H9 (cell line): ENCODE measurements around the gene ARRDC2. TPM values are rescaled to one million over a fixed set of nuclear protein-coding genes. Genes with fewer than 3 reads are reported as not detected.
"Not testable (repeated sequence)": the region's sequence is repeated elsewhere in the genome, so short reads cannot be mapped to it uniquely, and the experiment has no call there.

Experiments
- DNase-seq: peaks from one replicate; pipeline ENCODE4 v3.0.0-alpha.2; 2017
- H2AFZ ChIP-seq: one replicate; pipeline ENCODE4 v1.6.1; 2013; ENCODE audit warnings: mild to moderate bottlenecking, low read length, control low read depth, moderate library complexity
- H2AK5ac ChIP-seq: 2 replicates; pipeline ENCODE4 v1.6.1; 2013; ENCODE audit warnings: low read length, control low read depth, mixed read lengths; ENCODE audit not compliant: insufficient read length
- H2BK120ac ChIP-seq: one replicate; pipeline ENCODE4 v1.6.1; 2013; ENCODE audit warnings: low read depth, mild to moderate bottlenecking, low read length, control low read depth, inconsistent platforms; ENCODE audit not compliant: poor library complexity, severe bottlenecking
- H2BK12ac ChIP-seq: 2 replicates; pipeline ENCODE4 v1.6.1; 2013; ENCODE audit warnings: low read length, control low read depth, mixed read lengths, low read depth; ENCODE audit not compliant: insufficient read length
- H2BK15ac ChIP-seq: 2 replicates; pipeline ENCODE4 v1.6.1; 2013; ENCODE audit warnings: low read depth, low read length, control low read depth
- H2BK20ac ChIP-seq: one replicate; pipeline ENCODE4 v1.6.1; 2013; ENCODE audit warnings: low read depth, mild to moderate bottlenecking, low read length, control low read depth, inconsistent platforms; ENCODE audit not compliant: poor library complexity, severe bottlenecking
- H2BK5ac ChIP-seq: 2 replicates; pipeline ENCODE4 v1.6.1; 2013; ENCODE audit warnings: low read length, control low read depth, mixed read lengths; ENCODE audit not compliant: insufficient read length
- H3K14ac ChIP-seq: 2 replicates; pipeline ENCODE4 v1.6.1; 2013; ENCODE audit warnings: low read length, control low read depth; ENCODE audit not compliant: insufficient read depth
- H3K18ac ChIP-seq: 2 replicates; pipeline ENCODE4 v1.6.1; 2013; ENCODE audit warnings: low read depth, mild to moderate bottlenecking, mixed read lengths, low read length, control low read depth; ENCODE audit not compliant: insufficient read length
- H3K23ac ChIP-seq: 2 replicates; pipeline ENCODE4 v1.6.1; 2013; ENCODE audit warnings: low read length, control low read depth, mixed read lengths, low read depth; ENCODE audit not compliant: insufficient read length
- H3K23me2 ChIP-seq: 2 replicates; pipeline ENCODE4 v1.6.1; 2013; ENCODE audit warnings: low read depth, mild to moderate bottlenecking, mixed read lengths, low read length, control low read depth; ENCODE audit not compliant: insufficient read length, poor library complexity, severe bottlenecking
- H3K27ac ChIP-seq: 2 replicates; pipeline ENCODE4 v1.5.1; 2013; ENCODE audit warnings: low read length, control low read depth, mixed read lengths, low read depth; ENCODE audit not compliant: insufficient read length
- H3K27me3 ChIP-seq: 2 replicates; pipeline ENCODE4 v1.6.1; 2013; ENCODE audit warnings: low read length, control low read depth, inconsistent platforms; ENCODE audit not compliant: insufficient read depth
- H3K4ac ChIP-seq: 2 replicates; pipeline ENCODE4 v1.6.1; 2013; ENCODE audit warnings: low read depth, mild to moderate bottlenecking, control low read depth, inconsistent platforms, low read length, moderate library complexity
- H3K4me1 ChIP-seq: 2 replicates; pipeline ENCODE4 v1.6.1; 2013; ENCODE audit warnings: low read length, control low read depth, inconsistent platforms; ENCODE audit not compliant: insufficient read depth
- H3K4me2 ChIP-seq: 2 replicates; pipeline ENCODE4 v1.6.1; 2013; ENCODE audit warnings: low read length, control low read depth, mixed read lengths; ENCODE audit not compliant: insufficient read length, insufficient read depth
- H3K56ac ChIP-seq: 2 replicates; pipeline ENCODE4 v1.6.1; 2013; ENCODE audit warnings: low read depth, mild to moderate bottlenecking, mixed read lengths, low read length, control low read depth; ENCODE audit not compliant: insufficient read length
- H3K79me1 ChIP-seq: 2 replicates; pipeline ENCODE4 v1.6.1; 2013; ENCODE audit warnings: low read depth, mild to moderate bottlenecking, moderate library complexity, low read length, control low read depth, inconsistent platforms; ENCODE audit not compliant: insufficient read depth, poor library complexity, severe bottlenecking
- H3K79me2 ChIP-seq: 2 replicates; pipeline ENCODE4 v1.6.1; 2013; ENCODE audit warnings: low read length, control low read depth, inconsistent platforms; ENCODE audit not compliant: insufficient read depth
- H3K9ac ChIP-seq: 2 replicates; pipeline ENCODE4 v1.6.1; 2013; ENCODE audit warnings: low read length, control low read depth, mixed read lengths; ENCODE audit not compliant: insufficient read length; ENCODE audit errors: extremely low read depth
- H3K9me3 ChIP-seq: one replicate; pipeline ENCODE4 v1.6.1; 2013; ENCODE audit warnings: low read depth, low read length, inconsistent platforms; ENCODE audit not compliant: control insufficient read depth
- H3T11ph ChIP-seq: one replicate; pipeline ENCODE4 v1.6.1; 2013; ENCODE audit warnings: mild to moderate bottlenecking, low read length, control low read depth, inconsistent platforms
- H4K20me1 ChIP-seq: one replicate; pipeline ENCODE4 v1.6.1; 2013; ENCODE audit not compliant: control insufficient read depth, insufficient read length, insufficient read depth
- H4K5ac ChIP-seq: 2 replicates; pipeline ENCODE4 v1.6.1; 2013; ENCODE audit warnings: low read depth, mild to moderate bottlenecking, mixed read lengths, low read length, control low read depth; ENCODE audit not compliant: insufficient read length
- H4K8ac ChIP-seq: replicated peaks from 2 replicates; pipeline ENCODE4 v1.6.1; 2013; ENCODE audit warnings: low read length, control low read depth, mixed read lengths, low read depth; ENCODE audit not compliant: insufficient read length
- H4K91ac ChIP-seq: 2 replicates; pipeline ENCODE4 v1.6.1; 2013; ENCODE audit warnings: low read depth, mild to moderate bottlenecking, moderate library complexity, mixed read lengths, low read length, control low read depth; ENCODE audit not compliant: insufficient read length
- H3K27ac Mint-ChIP-seq, 3 experiments: 2 replicates in 2 of 3; 3 replicates in 1 of 3; pipeline ENCODE4 v1.8.0; 2020 to 2021; ENCODE audit warnings: mixed read lengths in 3 of 3, mild to moderate bottlenecking in 1 of 3, moderate library complexity in 1 of 3
- H3K27me3 Mint-ChIP-seq: 2 replicates; pipeline ENCODE4 v1.8.0; 2021; ENCODE audit warnings: low read depth, mild to moderate bottlenecking, moderate library complexity, mixed read lengths
- H3K36me3 Mint-ChIP-seq, 3 experiments: 2 replicates in 2 of 3; 3 replicates in 1 of 3; pipeline ENCODE4 v1.8.0; 2020 to 2021; ENCODE audit warnings: low read depth in 3 of 3, mixed read lengths in 3 of 3; ENCODE audit not compliant: insufficient read depth in 1 of 3
- H3K4me1 Mint-ChIP-seq, 2 experiments: 2 replicates each; pipeline ENCODE4 v1.8.0; 2020; ENCODE audit warnings: mixed read lengths in 2 of 2
- H3K4me3 Mint-ChIP-seq, 2 experiments: 2 replicates in 1 of 2; 3 replicates in 1 of 2; pipeline ENCODE4 v1.8.0; 2020 to 2021; ENCODE audit warnings: mild to moderate bottlenecking in 2 of 2, mixed read lengths in 2 of 2, moderate library complexity in 1 of 2
- H3K9me3 Mint-ChIP-seq, 2 experiments: 2 replicates in 1 of 2; 3 replicates in 1 of 2; pipeline ENCODE4 v1.8.0; 2020; ENCODE audit warnings: mild to moderate bottlenecking in 2 of 2, mixed read lengths in 2 of 2, moderate library complexity in 1 of 2
- WGBS: extraction: QIAGEN DNeasy Blood & Tissue Kit; methylation state at CpG from one replicate; pipeline ENCODE4 v1.1.7; 2013; ENCODE audit warnings: missing lambda C conversion rate, low lambda C conversion rate, mixed read lengths; ENCODE audit not compliant: insufficient read length; ENCODE audit errors: extremely low coverage; 5-methylcytosine and 5-hydroxymethylcytosine counted together
- total RNA-seq: library from RNA; stranded (reverse); gene quantifications from 2 replicates; pipeline ENCODE4 v1.2.1, GENCODE V29; 2021

Gene ARRDC2
- total RNA-seq, 1 experiment from 2014 or later, result 10.5 TPM

GRCh38 chr19:18032102-18032501 is 24.1 kb downstream of the ARRDC2 start:
- H3K9me3 Mint-ChIP-seq, H3T11ph ChIP-seq, H3K9ac ChIP-seq, H2AFZ ChIP-seq, H4K8ac ChIP-seq, H2BK5ac ChIP-seq, H3K27ac ChIP-seq, H3K27me3 ChIP-seq, H3K4me3 Mint-ChIP-seq, H3K9me3 ChIP-seq, H2BK12ac ChIP-seq, H3K79me2 ChIP-seq, H2AK5ac ChIP-seq, H3K56ac ChIP-seq, DNase-seq, H3K18ac ChIP-seq, H4K20me1 ChIP-seq, H3K27ac Mint-ChIP-seq, H3K4me1 Mint-ChIP-seq, H3K23me2 ChIP-seq, H2BK15ac ChIP-seq, H3K79me1 ChIP-seq, H3K36me3 Mint-ChIP-seq, H2BK120ac ChIP-seq, H3K14ac ChIP-seq, H3K23ac ChIP-seq, H4K91ac ChIP-seq, H3K4me1 ChIP-seq, H3K4me2 ChIP-seq, H3K27me3 Mint-ChIP-seq, H3K4ac ChIP-seq, H2BK20ac ChIP-seq, H4K5ac ChIP-seq: not testable (repeated sequence)
- WGBS, result no CpG with 5 or more reads among the region's 2 CpGs
